Measurements from ENCODE around the gene DENND1A. TPM values are rescaled to one million over a fixed set of nuclear protein-coding genes. Genes with fewer than 3 reads are reported as not detected.

DENND1A gene
- total RNA-seq, 1 experiment from 2014 or later: 19.7 TPM

GRCh38 chr9:123420592-123421111 lies 509.3 kb downstream of the DENND1A start:
- H3K4me1 ChIP-seq (ENCODE audit: control insufficient read depth, insufficient read depth, low read length): no peaks in the 10 kb centered on the region
- H3K27ac ChIP-seq (ENCODE audit: low read length): no peak overlapping the region
- POLR2A ChIA-PET: no interaction called here
- no peak for DNase-seq (ENCODE audit: low read depth, low spot score)
- CTCF ChIA-PET: interaction anchor here (0.6 kb wide), 1 partner anchor 65 kb away, joined by 3 read pairs; no protein-coding TSS in a partner anchor
- no peaks in the 10 kb centered on the region for H3K36me3 ChIP-seq (ENCODE audit: control insufficient read depth, insufficient read depth, low read length)
- BruUV-seq (replicated peaks): no TSS peak
- intact Hi-C loops (cut with micrococcal nuclease; ENCODE audit: unreplicated experiment) (no loop called here), in situ Hi-C loops (cut with HindIII; ENCODE audit: low pct_unique_long_range_greater_than_20kb, low sequenced_read_pairs) (no loop called here)
- H3K27me3 ChIP-seq (ENCODE audit: control insufficient read depth, insufficient read depth, low read length): no peaks in the 10 kb centered on the region
- H3K9me3 ChIP-seq (ENCODE audit: control insufficient read depth, insufficient read depth, low read depth, low read length): no peaks in the 10 kb centered on the region
- H3K4me3 ChIP-seq (ENCODE audit: low read depth in 2 of 2, low read length in 2 of 2): no peak overlapping the region
- no peak for ATAC-seq
- TF ChIP-seq REST (IDR thresholded peaks at IDR 0.05; ENCODE audit: insufficient read depth in 1 of 2, low read depth in 2 of 2, low read length in 1 of 2) (no peak), POLR2AphosphoS5 (IDR thresholded peaks at IDR 0.05; ENCODE audit: low read depth, low read length) (no peak), CTCF (IDR thresholded peaks at IDR 0.05) (no peak), TCF7L2 (IDR thresholded peaks at IDR 0.05; ENCODE audit: low read depth, low read length) (no peak), SIN3A (IDR thresholded peaks at IDR 0.05; ENCODE audit: borderline replicate concordance, insufficient read depth, low read depth, low read length) (no peak)

- Histone ChIP-seq H3K9me3 (ENCODE audit: control insufficient read depth, insufficient read depth, low read depth, low read length) (no peaks in the 10 kb centered on the region), H3K4me1 (ENCODE audit: control insufficient read depth, insufficient read depth, low read length) (no peaks in the 10 kb centered on the region), H3K36me3 (ENCODE audit: control insufficient read depth, insufficient read depth, low read length) (no peaks in the 10 kb centered on the region), H3K27me3 (ENCODE audit: control insufficient read depth, insufficient read depth, low read length) (no peaks in the 10 kb centered on the region), H3K27ac (ENCODE audit: low read length) (no peak overlapping the region), H3K4me3 (ENCODE audit: low read depth in 2 of 2, low read length in 2 of 2) (no peak overlapping the region)
- ChIA-PET CTCF (interaction anchor here (0.6 kb wide), 1 partner anchor 65 kb away, joined by 3 read pairs; no protein-coding TSS in a partner anchor), POLR2A (no interaction called here)
- intact Hi-C loops (cut with micrococcal nuclease; ENCODE audit: unreplicated experiment): no loop called here
- DNase-seq (ENCODE audit: low read depth, low spot score) (no peak), ATAC-seq (no peak)
- in situ Hi-C loops (cut with HindIII; ENCODE audit: low pct_unique_long_range_greater_than_20kb, low sequenced_read_pairs): no loop called here
- TF ChIP-seq TCF7L2 (IDR thresholded peaks at IDR 0.05; ENCODE audit: low read depth, low read length) (no peak), REST (IDR thresholded peaks at IDR 0.05; ENCODE audit: insufficient read depth in 1 of 2, low read depth in 2 of 2, low read length in 1 of 2) (no peak), CTCF (IDR thresholded peaks at IDR 0.05) (no peak)
- BruUV-seq (replicated peaks): no TSS peak
These were observed 510.0 kb downstream of the DENND1A start for GRCh38 chr9:123419721-123420591.
